ENCODE measurements around the gene TMIGD2.

DNA sequence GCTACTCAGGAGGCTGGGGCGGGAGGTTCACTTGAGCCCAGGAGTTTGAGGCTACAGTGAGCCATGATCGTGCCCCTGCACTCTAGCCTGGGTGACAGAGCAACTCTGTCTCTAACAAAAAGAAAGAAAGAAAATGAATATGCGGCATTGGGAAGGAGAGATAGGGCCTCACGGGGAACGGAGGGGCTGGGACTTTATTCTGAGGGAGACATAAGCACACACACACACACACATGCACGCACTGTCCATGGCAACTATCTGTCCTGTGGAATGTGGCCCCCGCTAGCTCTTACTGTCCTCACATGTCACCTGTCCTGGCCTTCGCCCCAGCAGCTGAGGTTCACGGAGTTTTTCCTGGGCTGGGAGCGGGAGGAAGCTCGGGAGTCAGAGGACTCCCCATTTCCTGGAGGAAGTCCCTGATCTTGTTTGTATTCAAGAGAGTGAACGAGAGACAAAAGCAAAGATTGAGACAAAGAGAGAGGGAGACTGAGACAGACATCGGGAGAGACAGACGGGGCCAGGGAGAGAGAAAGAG is 35.8 kb upstream of the TMIGD2 start:
- TF ChIP-seq, protein P1, sequence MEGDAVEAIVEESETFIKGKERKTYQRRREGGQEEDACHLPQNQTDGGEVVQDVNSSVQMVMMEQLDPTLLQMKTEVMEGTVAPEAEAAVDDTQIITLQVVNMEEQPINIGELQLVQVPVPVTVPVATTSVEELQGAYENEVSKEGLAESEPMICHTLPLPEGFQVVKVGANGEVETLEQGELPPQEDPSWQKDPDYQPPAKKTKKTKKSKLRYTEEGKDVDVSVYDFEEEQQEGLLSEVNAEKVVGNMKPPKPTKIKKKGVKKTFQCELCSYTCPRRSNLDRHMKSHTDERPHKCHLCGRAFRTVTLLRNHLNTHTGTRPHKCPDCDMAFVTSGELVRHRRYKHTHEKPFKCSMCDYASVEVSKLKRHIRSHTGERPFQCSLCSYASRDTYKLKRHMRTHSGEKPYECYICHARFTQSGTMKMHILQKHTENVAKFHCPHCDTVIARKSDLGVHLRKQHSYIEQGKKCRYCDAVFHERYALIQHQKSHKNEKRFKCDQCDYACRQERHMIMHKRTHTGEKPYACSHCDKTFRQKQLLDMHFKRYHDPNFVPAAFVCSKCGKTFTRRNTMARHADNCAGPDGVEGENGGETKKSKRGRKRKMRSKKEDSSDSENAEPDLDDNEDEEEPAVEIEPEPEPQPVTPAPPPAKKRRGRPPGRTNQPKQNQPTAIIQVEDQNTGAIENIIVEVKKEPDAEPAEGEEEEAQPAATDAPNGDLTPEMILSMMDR (IDR thresholded peaks at IDR 0.05), result no peak
- no peak for TF ChIP-seq JUN (CRISPR knock-in tag; IDR thresholded peaks at IDR 0.05)
- no peak for TF ChIP-seq CREB1 (CRISPR knock-in tag; IDR thresholded peaks at IDR 0.05)
- TF ChIP-seq, protein P2, sequence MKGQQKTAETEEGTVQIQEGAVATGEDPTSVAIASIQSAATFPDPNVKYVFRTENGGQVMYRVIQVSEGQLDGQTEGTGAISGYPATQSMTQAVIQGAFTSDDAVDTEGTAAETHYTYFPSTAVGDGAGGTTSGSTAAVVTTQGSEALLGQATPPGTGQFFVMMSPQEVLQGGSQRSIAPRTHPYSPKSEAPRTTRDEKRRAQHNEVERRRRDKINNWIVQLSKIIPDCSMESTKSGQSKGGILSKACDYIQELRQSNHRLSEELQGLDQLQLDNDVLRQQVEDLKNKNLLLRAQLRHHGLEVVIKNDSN (CRISPR knock-in tag; IDR thresholded peaks at IDR 0.05), result no peak
- TF ChIP-seq ESRRA (CRISPR knock-in tag; IDR thresholded peaks at IDR 0.05; ENCODE audit: borderline replicate concordance), result no peak
- no peak for TF ChIP-seq CBFB (CRISPR knock-in tag; IDR thresholded peaks at IDR 0.05; ENCODE audit: low read depth)
- TF ChIP-seq, protein P3, sequence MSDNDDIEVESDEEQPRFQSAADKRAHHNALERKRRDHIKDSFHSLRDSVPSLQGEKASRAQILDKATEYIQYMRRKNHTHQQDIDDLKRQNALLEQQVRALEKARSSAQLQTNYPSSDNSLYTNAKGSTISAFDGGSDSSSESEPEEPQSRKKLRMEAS (CRISPR knock-in tag; IDR thresholded peaks at IDR 0.05), result no peak
